GM19351 (cell line): ENCODE results near the gene PRMT5.

ENCODE experiments used
- ATAC-seq: cut with Tn5 transposase; IDR thresholded peaks from one replicate; pipeline ENCODE4 v1.9.1; 2021; ENCODE audit warnings: mild to moderate bottlenecking, moderate library complexity; ENCODE audit not compliant: unreplicated experiment

PRMT5 gene

GRCh38 chr14:22898302-22899090 is 30.7 kb downstream of the PRMT5 start:
- ATAC-seq: no peak

GRCh38 chr14:22897357-22897756 is 31.8 kb downstream of the PRMT5 start:
- no peak for ATAC-seq

- no peak for ATAC-seq
These were observed 32.4 kb downstream of the PRMT5 start for GRCh38 chr14:22896760-22897159.

- ATAC-seq: no peak
These were observed 32.8 kb downstream of the PRMT5 start for GRCh38 chr14:22896356-22896755.

GRCh38 chr14:22895402-22895801 is 33.8 kb downstream of the PRMT5 start:
- no peak for ATAC-seq

- ATAC-seq: no peak
These were observed 35.5 kb downstream of the PRMT5 start for GRCh38 chr14:22893706-22894105.

- no peak for ATAC-seq
These were observed 36.7 kb downstream of the PRMT5 start for GRCh38 chr14:22892488-22892887.

- no peak for ATAC-seq
These were observed 38.8 kb downstream of the PRMT5 start for GRCh38 chr14:22890416-22890815.

GRCh38 chr14:22888662-22889061 is 40.5 kb downstream of the PRMT5 start:
- no peak for ATAC-seq

- peak; percentile 55 for ATAC-seq
These were observed 41.2 kb downstream of the PRMT5 start for GRCh38 chr14:22887990-22888378.

GRCh38 chr14:22887260-22887989 is 41.8 kb downstream of the PRMT5 start:
- peak; percentile 25 for ATAC-seq

- peak; percentile 46 for ATAC-seq
These were observed 42.5 kb downstream of the PRMT5 start for GRCh38 chr14:22886500-22887259.

GRCh38 chr14:22885975-22886374 is 43.2 kb downstream of the PRMT5 start:
- ATAC-seq: no peak

- ATAC-seq: no peak
These were observed 44.2 kb downstream of the PRMT5 start for GRCh38 chr14:22884738-22885523.

GRCh38 chr14:22884076-22884737 is 45.0 kb downstream of the PRMT5 start:
- no peak for ATAC-seq

GRCh38 chr14:22883173-22883976 is 45.8 kb downstream of the PRMT5 start, which contains the start of gene REM2:
Gene REM2, plus strand, starts transcription at chr14:22883222. Its CDS starts 66 bp downstream, at chr14:22883288.
- ATAC-seq: no peak

- no peak for ATAC-seq
These were observed 46.5 kb downstream of the PRMT5 start for GRCh38 chr14:22882529-22883172.

GRCh38 chr14:22882064-22882463 is 47.1 kb downstream of the PRMT5 start:
- ATAC-seq: no peak
